ENCODE results near the gene CCL8.
"Not testable (repeated sequence)": the region's sequence is repeated elsewhere in the genome, so short reads cannot be mapped to it uniquely, and the experiment has no call there.

The CCL8 gene

GRCh38 chr17:34318474-34318873, 761 bp upstream of the CCL8 start:
- POLR2A ChIA-PET (ENCODE audit: low non-redundant PET), result no interaction called here
- TF ChIP-seq, protein P1, sequence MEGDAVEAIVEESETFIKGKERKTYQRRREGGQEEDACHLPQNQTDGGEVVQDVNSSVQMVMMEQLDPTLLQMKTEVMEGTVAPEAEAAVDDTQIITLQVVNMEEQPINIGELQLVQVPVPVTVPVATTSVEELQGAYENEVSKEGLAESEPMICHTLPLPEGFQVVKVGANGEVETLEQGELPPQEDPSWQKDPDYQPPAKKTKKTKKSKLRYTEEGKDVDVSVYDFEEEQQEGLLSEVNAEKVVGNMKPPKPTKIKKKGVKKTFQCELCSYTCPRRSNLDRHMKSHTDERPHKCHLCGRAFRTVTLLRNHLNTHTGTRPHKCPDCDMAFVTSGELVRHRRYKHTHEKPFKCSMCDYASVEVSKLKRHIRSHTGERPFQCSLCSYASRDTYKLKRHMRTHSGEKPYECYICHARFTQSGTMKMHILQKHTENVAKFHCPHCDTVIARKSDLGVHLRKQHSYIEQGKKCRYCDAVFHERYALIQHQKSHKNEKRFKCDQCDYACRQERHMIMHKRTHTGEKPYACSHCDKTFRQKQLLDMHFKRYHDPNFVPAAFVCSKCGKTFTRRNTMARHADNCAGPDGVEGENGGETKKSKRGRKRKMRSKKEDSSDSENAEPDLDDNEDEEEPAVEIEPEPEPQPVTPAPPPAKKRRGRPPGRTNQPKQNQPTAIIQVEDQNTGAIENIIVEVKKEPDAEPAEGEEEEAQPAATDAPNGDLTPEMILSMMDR (conservative IDR thresholded peaks at IDR 0.05; ENCODE audit: low read depth), result no peak
- H3K27ac ChIP-seq, result no peak overlapping the region
- DNase-seq (ENCODE audit: low spot score), result no peak
- CTCF ChIA-PET, result interaction anchor here (0.6 kb wide), 2 partner anchors 216 to 460 kb away, joined by 3 read pairs; no protein-coding TSS in a partner anchor

DNA sequence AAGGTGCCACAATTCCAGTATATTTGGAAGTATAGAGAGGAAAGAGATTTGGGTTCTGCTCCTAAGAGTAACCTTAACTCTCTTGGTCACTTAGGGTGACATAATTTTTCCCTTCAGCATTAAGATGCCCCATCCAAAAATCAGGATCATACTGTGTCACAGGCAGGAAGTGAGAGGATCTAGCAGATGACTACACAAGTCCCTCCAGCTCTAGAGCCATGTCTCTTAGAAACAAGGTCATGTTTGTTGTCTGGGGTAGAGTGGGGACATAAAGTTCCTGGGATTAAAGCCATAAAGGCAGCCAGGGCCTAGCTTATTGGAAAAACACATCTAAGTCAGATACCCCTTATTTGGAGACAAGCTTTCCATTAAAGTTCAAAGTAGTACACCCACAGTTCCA, 2.7 kb downstream of the CCL8 start:
- ChIA-PET POLR2A (ENCODE audit: low non-redundant PET) (no interaction called here), CTCF (interaction anchor here (1.4 kb wide), 1 partner anchor 39 kb away, joined by 4 read pairs; no protein-coding TSS in a partner anchor)
- no peak for DNase-seq (ENCODE audit: low spot score)
- TF ChIP-seq, protein P1 (conservative IDR thresholded peaks at IDR 0.05; ENCODE audit: low read depth), result no peak
- no peak overlapping the region for H3K27ac ChIP-seq

- H3K27ac ChIP-seq; POLR2A ChIA-PET (ENCODE audit: low non-redundant PET); DNase-seq (ENCODE audit: low spot score); CTCF ChIA-PET: not testable (repeated sequence)
Observed at GRCh38 chr17:34327580-34327979, 8.3 kb downstream of the CCL8 start.

GRCh38 chr17:34337701-34338100, 18.5 kb downstream of the CCL8 start:
- ChIA-PET POLR2A (ENCODE audit: low non-redundant PET) (no interaction called here), CTCF (interaction anchor here (1.0 kb wide), 1 partner anchor 24 kb away, joined by 3 read pairs; no protein-coding TSS in a partner anchor)
- H3K27ac ChIP-seq, result no peak overlapping the region
- TF ChIP-seq, protein P1 (conservative IDR thresholded peaks at IDR 0.05; ENCODE audit: low read depth), result no peak
- DNase-seq (ENCODE audit: low spot score), result no peak

DNA sequence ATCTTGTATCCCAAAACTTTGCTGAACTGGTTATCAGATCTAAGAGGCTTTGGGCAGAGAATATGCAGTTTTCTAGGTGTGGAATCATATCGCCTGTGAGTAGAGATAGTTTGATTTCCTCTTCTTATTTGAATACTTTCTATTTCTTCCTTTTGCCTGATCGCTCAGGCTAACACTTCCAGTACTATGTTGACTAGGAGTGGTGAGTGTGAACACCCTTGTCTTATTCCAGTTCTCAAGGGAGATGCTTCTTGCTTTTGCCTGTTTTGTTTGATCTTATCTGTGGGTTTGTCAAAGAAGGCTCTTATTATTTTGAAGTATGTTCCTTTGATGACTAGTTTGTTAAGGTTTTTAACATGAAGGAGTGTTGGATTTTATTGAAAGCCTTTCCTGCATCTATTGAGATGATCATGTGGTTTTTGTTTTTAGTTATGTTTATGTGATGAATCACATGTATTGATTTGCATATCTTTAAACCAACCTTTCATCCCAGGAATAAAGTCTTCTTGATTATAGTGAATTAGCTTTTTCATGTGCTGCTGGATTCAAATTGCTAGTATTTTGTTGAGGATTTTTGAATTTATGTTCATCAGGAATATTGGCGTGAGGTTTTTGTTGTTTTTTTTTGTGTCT, 20.0 kb downstream of the CCL8 start:
- ChIA-PET POLR2A (ENCODE audit: low non-redundant PET) (no interaction called here), CTCF (interaction anchor here (1.0 kb wide), 1 partner anchor 22 kb away, joined by 3 read pairs; no protein-coding TSS in a partner anchor)
- DNase-seq (ENCODE audit: low spot score), result no peak
- TF ChIP-seq, protein P1 (conservative IDR thresholded peaks at IDR 0.05; ENCODE audit: low read depth), result no peak
- no peak overlapping the region for H3K27ac ChIP-seq

- CTCF ChIA-PET, result no interaction called here
- TF ChIP-seq, protein P1 (conservative IDR thresholded peaks at IDR 0.05; ENCODE audit: low read depth), result no peak
- DNase-seq (ENCODE audit: low spot score), result no peak
- no peak overlapping the region for H3K27ac ChIP-seq
- POLR2A ChIA-PET (ENCODE audit: low non-redundant PET), result no interaction called here
Observed at GRCh38 chr17:34341916-34342315, 22.7 kb downstream of the CCL8 start.

DNA sequence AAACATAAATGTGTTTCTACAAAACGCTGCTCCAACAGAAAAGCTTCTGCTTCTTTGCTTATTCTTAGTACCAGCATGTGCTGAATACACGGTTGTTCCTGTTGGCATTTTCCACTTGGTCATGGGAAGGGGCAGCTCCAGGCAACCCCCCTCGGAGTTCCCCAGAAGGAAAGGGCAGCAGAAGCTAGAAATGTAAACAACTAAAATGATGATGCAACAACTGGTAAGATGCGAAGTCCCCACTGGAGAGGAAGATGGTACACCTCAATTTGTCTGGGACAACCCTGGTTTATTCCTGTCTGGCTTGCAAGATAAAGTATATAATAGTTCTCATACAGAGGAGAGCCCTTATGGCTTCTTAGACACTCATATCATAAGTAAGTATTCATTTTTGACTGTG, 27.8 kb downstream of the CCL8 start:
- ChIA-PET CTCF (no interaction called here), POLR2A (ENCODE audit: low non-redundant PET) (no interaction called here)
- no peak overlapping the region for H3K27ac ChIP-seq
- TF ChIP-seq, protein P1 (conservative IDR thresholded peaks at IDR 0.05; ENCODE audit: low read depth), result no peak
- no peak for DNase-seq (ENCODE audit: low spot score)
